PC-9 (cell line): ENCODE results near the gene ACSF2. TPM values are rescaled to one million over a fixed set of nuclear protein-coding genes. Genes with fewer than 3 reads are reported as not detected.

Experiments used
- BruUV-seq: library from RNA; stranded (reverse); fragments of 400-500 nt; replicated peaks from 2 replicates; lab custom pipeline; 2021; lab: Mats Ljungman, UMichigan
- CTCF ChIA-PET: fragments of 300-600 bp; sonication (Branson Sonifier 250); formaldehyde crosslinking; loops from one replicate; lab custom pipeline; 2022; ENCODE audit warnings: antibody characterized with exemption; lab: Charles Lee
- POLR2A ChIA-PET: fragments of 300-600 bp; sonication (Branson Sonifier 250); formaldehyde crosslinking; loops from one replicate; lab custom pipeline; 2022; ENCODE audit warnings: antibody characterized with exemption; ENCODE audit not compliant: unreplicated experiment; lab: Charles Lee
- DNase-seq, 2 experiments: peaks; one replicate each; pipeline versions ENCODE4 v3.0.0 to v3.0.0-alpha.2; 2015 to 2022; ENCODE audit warnings: mixed read lengths in 1 of 2
- H2AFZ ChIP-seq: fragments of 200-600 bp; sonication (generic); 2 replicates; pipeline ENCODE4 v1.8.1; 2017; ENCODE audit warnings: antibody characterized with exemption
- H3F3A ChIP-seq: fragments of 200-600 bp; sonication (generic); 2 replicates; pipeline ENCODE4 v1.8.1; 2017; ENCODE audit warnings: antibody characterized with exemption, mild to moderate bottlenecking, low read depth; ENCODE audit not compliant: insufficient read depth
- H3K27ac ChIP-seq: fragments of 200-600 bp; sonication (generic); 2 replicates; pipeline ENCODE4 v1.6.1; 2016; ENCODE audit warnings: mixed run types
- H3K27me3 ChIP-seq: fragments of 200-600 bp; sonication (generic); 2 replicates; pipeline ENCODE4 v1.6.1; 2016; ENCODE audit warnings: low read depth, mixed run types; ENCODE audit not compliant: insufficient read depth
- H3K36me3 ChIP-seq: fragments of 200-600 bp; sonication (generic); 2 replicates; pipeline ENCODE4 v1.6.1; 2016; ENCODE audit warnings: low read depth, mixed run types
- H3K4me1 ChIP-seq: fragments of 200-600 bp; sonication (generic); replicated peaks from 2 replicates; pipeline ENCODE4 v1.6.1; 2016; ENCODE audit warnings: mixed run types; ENCODE audit not compliant: insufficient read depth
- H3K4me2 ChIP-seq: fragments of 200-600 bp; sonication (generic); 2 replicates; pipeline ENCODE4 v1.6.1; 2017; ENCODE audit warnings: mixed run types
- H3K4me3 ChIP-seq: fragments of 200-600 bp; sonication (generic); 2 replicates; pipeline ENCODE4 v1.6.1; 2016; ENCODE audit warnings: mixed run types
- H3K79me2 ChIP-seq: fragments of 200-600 bp; sonication (generic); 2 replicates; pipeline ENCODE4 v1.6.1; 2017; ENCODE audit warnings: low read depth, mixed run types
- H3K9me2 ChIP-seq: fragments of 200-600 bp; sonication (generic); 2 replicates; pipeline ENCODE4 v1.8.1; 2017; ENCODE audit warnings: mild to moderate bottlenecking; ENCODE audit not compliant: insufficient read depth
- H3K9me3 ChIP-seq: fragments of 200-600 bp; sonication (generic); 2 replicates; pipeline ENCODE4 v1.8.1; 2016; ENCODE audit warnings: low read depth; ENCODE audit not compliant: insufficient read depth
- H4K20me1 ChIP-seq: fragments of 200-600 bp; sonication (generic); 2 replicates; pipeline ENCODE4 v1.8.1; 2017; ENCODE audit not compliant: insufficient read depth
- CTCF ChIP-seq: fragments of 200-600 bp; sonication (generic); conservative IDR thresholded peaks from 2 replicates; pipeline ENCODE4 v1.6.1; 2017; ENCODE audit warnings: mixed run types, antibody characterized with exemption, mild to moderate bottlenecking, moderate library complexity
- EZH2 ChIP-seq: fragments of 200-600 bp; sonication (generic); IDR thresholded peaks from 2 replicates; pipeline ENCODE4 v1.8.0; 2017; ENCODE audit warnings: antibody characterized with exemption, low read depth
- intact Hi-C: fragments of 100-400 bp; cut with micrococcal nuclease; formaldehyde crosslinking; loops from one replicate; pipeline ENCODE4 v1.10.0; 2022; ENCODE audit not compliant: unreplicated experiment
- total RNA-seq: library from RNA; stranded (reverse); gene quantifications from 2 replicates; pipeline ENCODE4 v1.2.3, GENCODE V29; 2021

The ACSF2 gene
- total RNA-seq, 1 experiment from 2014 or later = 154 TPM

DNA sequence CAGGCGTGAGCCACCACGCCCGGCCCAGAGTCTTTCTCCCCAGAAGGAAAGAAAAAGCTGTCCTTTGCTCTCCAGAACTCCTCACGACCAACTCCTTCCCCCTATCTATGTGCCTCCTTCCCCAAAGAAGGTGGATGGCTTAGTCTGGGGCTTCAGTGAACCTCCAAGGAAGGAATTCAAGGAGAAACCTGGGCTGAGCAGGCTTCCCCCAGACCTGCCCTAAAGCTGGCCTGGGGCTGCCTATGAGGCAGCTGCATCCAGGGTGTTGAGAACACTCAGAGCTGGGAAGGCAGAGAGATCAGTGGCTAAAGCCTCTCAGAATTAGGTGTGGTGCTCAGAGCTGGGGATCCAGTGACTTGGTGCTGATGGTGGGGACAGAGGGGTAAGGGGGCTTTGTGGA lies 3.8 kb downstream of the ACSF2 start:
- H2AFZ ChIP-seq = no peak overlapping the region
- ChIA-PET CTCF (no interaction called here), POLR2A (no interaction called here)
- H3K4me1 ChIP-seq = peaks cover 58% of the 10 kb centered on the region
- no peak for DNase-seq
- no peak overlapping the region for H3K27ac ChIP-seq
- no peaks in the 10 kb centered on the region for H3K9me2 ChIP-seq
- no peaks in the 10 kb centered on the region for H3K9me3 ChIP-seq
- intact Hi-C loops = no loop called here
- peaks cover 19% of the 10 kb centered on the region for H4K20me1 ChIP-seq
- H3K4me3 ChIP-seq = no peak overlapping the region
- peaks cover 14% of the 10 kb centered on the region for H3K36me3 ChIP-seq
- TF ChIP-seq CTCF = no peak
- no peak for TF ChIP-seq EZH2
- no TSS peak for BruUV-seq
- peaks cover 83% of the 10 kb centered on the region for H3K79me2 ChIP-seq
- peak overlapping the region; percentile 7; the same call in 1 of the 2 replicates for H3K4me2 ChIP-seq
- H3F3A ChIP-seq = peaks cover 37% of the 10 kb centered on the region
- H3K27me3 ChIP-seq = no peaks in the 10 kb centered on the region

DNA sequence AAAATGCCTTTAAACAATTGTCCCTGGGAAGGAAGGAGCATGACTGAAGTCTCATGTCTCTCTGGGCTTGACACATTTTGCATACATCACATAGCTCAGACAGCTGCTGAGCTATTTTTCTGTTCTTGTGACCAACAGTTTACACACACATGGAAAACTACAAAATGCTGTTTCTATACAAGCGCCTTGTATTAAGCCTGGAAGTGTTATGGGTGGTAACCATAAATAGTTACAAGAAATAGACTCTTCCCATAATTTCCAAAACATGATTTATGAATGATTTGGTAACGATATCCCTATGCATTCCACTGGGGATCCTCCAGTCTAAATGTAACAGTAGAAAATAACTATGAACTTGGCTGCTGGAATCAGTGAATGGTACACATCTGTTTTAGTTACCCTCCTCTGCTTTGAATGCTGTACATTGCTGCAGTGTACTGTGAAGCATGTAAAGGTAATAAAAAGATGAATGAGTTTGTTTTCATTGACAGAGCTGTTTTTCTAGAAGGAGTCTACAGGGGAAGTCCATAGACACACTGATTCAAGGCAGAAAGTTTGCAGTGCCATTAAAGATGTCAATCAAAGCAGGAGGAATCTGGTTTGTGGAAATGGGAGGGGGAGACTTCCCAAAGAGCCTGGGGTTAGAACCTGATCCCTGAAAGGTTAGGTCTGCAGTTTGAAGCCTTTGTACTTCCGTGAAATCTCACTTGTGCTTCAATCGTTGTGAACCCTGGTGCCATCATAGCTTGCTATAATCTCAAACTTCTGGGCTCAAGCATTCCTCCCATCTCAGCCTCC lies 5.0 kb downstream of the ACSF2 start:
- Histone ChIP-seq H3F3A (peaks cover 28% of the 10 kb centered on the region), H3K4me3 (peak overlapping the region; percentile 15; the same call in 1 of the 2 replicates), H3K36me3 (peaks cover 14% of the 10 kb centered on the region), H3K79me2 (peaks cover 72% of the 10 kb centered on the region), H3K9me2 (no peaks in the 10 kb centered on the region), H4K20me1 (peaks cover 19% of the 10 kb centered on the region), H3K4me2 (peak overlapping the region; percentile 54), H3K27me3 (no peaks in the 10 kb centered on the region), H3K27ac (peak overlapping the region; percentile 16; the same call in 1 of the 2 replicates), H3K4me1 (peaks cover 47% of the 10 kb centered on the region), H3K9me3 (no peaks in the 10 kb centered on the region), H2AFZ (no peak overlapping the region)
- TF ChIP-seq EZH2 (no peak), CTCF (no peak)
- BruUV-seq = no TSS peak
- DNase-seq = peak in 1 of 2 experiments; percentile 79
- ChIA-PET POLR2A (interaction anchor here (0.6 to 0.7 kb wide), 4 partner anchors 40 to 471 kb away, joined by 4 to 12 read pairs (median 7); partner anchors contain the start of gene ABCC3), CTCF (interaction anchor here (0.7 to 0.9 kb wide), 2 partner anchors 34 to 49 kb away, joined by 3 read pairs; partner anchors contain the start of gene LRRC59)
- intact Hi-C loops = no loop called here

GRCh38 chr17:50432125-50432762 lies 6.2 kb downstream of the ACSF2 start:
- no peak overlapping the region for H3K27ac ChIP-seq
- no peak for DNase-seq
- H3F3A ChIP-seq = peaks cover 19% of the 10 kb centered on the region
- no peak overlapping the region for H3K4me2 ChIP-seq
- no TSS peak for BruUV-seq
- TF ChIP-seq EZH2 = no peak
- no peak for TF ChIP-seq CTCF
- peaks cover 14% of the 10 kb centered on the region for H3K36me3 ChIP-seq
- peaks cover 19% of the 10 kb centered on the region for H4K20me1 ChIP-seq
- CTCF ChIA-PET = interaction anchor here (0.5 to 0.9 kb wide), 2 partner anchors 23 to 35 kb away, joined by 3 to 5 read pairs; partner anchors contain the start of gene LRRC59
- peaks cover 67% of the 10 kb centered on the region for H3K79me2 ChIP-seq
- H2AFZ ChIP-seq = no peak overlapping the region
- POLR2A ChIA-PET = interaction anchor here (0.7 kb wide), 1 partner anchor 8 kb away, joined by 5 read pairs; no protein-coding TSS in a partner anchor
- no peaks in the 10 kb centered on the region for H3K9me3 ChIP-seq
- H3K9me2 ChIP-seq = no peaks in the 10 kb centered on the region
- intact Hi-C loops = no loop called here
- peaks cover 45% of the 10 kb centered on the region for H3K4me1 ChIP-seq
- H3K27me3 ChIP-seq = no peaks in the 10 kb centered on the region
- no peak overlapping the region for H3K4me3 ChIP-seq
